ENCODE data around the gene HOXB3. TPM values are rescaled to one million over a fixed set of nuclear protein-coding genes. Genes with fewer than 3 reads are reported as not detected.
A peak's percentile ranks its signal among the peaks of the same experiment; 100 is the strongest.

Gene HOXB3
- total RNA-seq, 1 experiment from 2014 or later: 151 TPM

DNA sequence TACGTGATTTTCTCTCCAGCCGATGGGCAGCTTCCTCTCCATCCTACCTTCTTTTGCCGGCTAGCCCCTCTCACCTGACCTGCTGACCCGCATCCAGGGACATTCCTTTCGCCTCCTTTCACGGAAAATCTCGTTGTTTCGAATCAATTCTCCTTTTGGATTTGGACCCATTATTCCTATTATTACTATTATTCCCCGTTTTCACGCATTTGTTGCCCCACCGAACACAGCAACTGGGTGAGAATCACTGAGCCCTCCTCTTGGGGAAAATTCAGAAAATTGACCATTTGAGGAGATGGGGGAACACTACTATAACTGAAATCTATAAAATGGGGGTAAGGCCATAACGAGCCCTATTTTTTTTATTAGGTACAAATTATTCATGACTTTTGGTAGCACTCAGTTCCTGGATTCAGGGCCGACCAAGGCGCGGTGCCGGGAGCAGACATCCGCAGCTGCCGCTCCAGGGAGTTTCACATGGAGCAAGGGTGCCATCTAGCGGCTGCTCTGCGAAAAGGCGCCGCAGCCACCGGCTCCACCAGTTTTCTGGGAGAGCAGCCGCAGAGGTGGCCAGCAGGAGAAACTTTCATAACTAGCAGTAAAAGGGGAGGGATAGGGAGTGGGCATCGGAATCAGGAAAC, 28.3 kb upstream of the HOXB3 start:
- H3K27ac Mint-ChIP-seq (ENCODE audit: unreplicated experiment): peak overlapping the region; percentile 74
- intact Hi-C loops (cut with micrococcal nuclease; ENCODE audit: unreplicated experiment): loop anchor here (1.0 to 5.0 kb wide), 6 partner anchors 18 to 594 kb away; no protein-coding TSS in a partner anchor
- no TSS peak for BruUV-seq (replicated peaks)
- peak overlapping the region; percentile 88 for H3K4me3 Mint-ChIP-seq (ENCODE audit: low read depth, unreplicated experiment)
- peak; percentile 100 for TF ChIP-seq CTCF (IDR thresholded peaks at IDR 0.05; ENCODE audit: unreplicated experiment)
- H3K27me3 Mint-ChIP-seq (ENCODE audit: unreplicated experiment): peaks cover 88% of the 10 kb centered on the region
- peak; percentile 98 for DNase-seq
- H3K36me3 Mint-ChIP-seq (ENCODE audit: insufficient read depth, unreplicated experiment): peaks cover 98% of the 10 kb centered on the region
- peaks cover 71% of the 10 kb centered on the region for H3K4me1 Mint-ChIP-seq (ENCODE audit: low read depth, unreplicated experiment)
- CTCF ChIA-PET: interaction anchor here (0.7 to 2.0 kb wide), 15 partner anchors 14 to 593 kb away, joined by 3 to 15 read pairs (median 5); no protein-coding TSS in a partner anchor
- no peaks in the 10 kb centered on the region for H3K9me3 Mint-ChIP-seq (ENCODE audit: low read depth, unreplicated experiment)

- Mint-ChIP-seq H3K9me3 (ENCODE audit: low read depth, unreplicated experiment) (no peaks in the 10 kb centered on the region), H3K4me3 (ENCODE audit: low read depth, unreplicated experiment) (peak overlapping the region; percentile 88), H3K36me3 (ENCODE audit: insufficient read depth, unreplicated experiment) (peaks cover 98% of the 10 kb centered on the region), H3K4me1 (ENCODE audit: low read depth, unreplicated experiment) (peaks cover 64% of the 10 kb centered on the region), H3K27me3 (ENCODE audit: unreplicated experiment) (peaks cover 81% of the 10 kb centered on the region), H3K27ac (ENCODE audit: unreplicated experiment) (peak overlapping the region; percentile 74)
- DNase-seq: no peak
- intact Hi-C loops (cut with micrococcal nuclease; ENCODE audit: unreplicated experiment): loop anchor here (1.0 to 5.0 kb wide), 6 partner anchors 17 to 593 kb away; no protein-coding TSS in a partner anchor
- no peak for TF ChIP-seq CTCF (IDR thresholded peaks at IDR 0.05; ENCODE audit: unreplicated experiment)
- no TSS peak for BruUV-seq (replicated peaks)
- CTCF ChIA-PET: interaction anchor here (0.9 to 2.0 kb wide), 11 partner anchors 16 to 592 kb away, joined by 3 to 15 read pairs (median 7); no protein-coding TSS in a partner anchor
Measured at GRCh38 chr17:48617471-48618255, 27.6 kb upstream of the HOXB3 start.

- Mint-ChIP-seq H3K27me3 (ENCODE audit: unreplicated experiment) (peaks cover 73% of the 10 kb centered on the region), H3K9me3 (ENCODE audit: low read depth, unreplicated experiment) (no peaks in the 10 kb centered on the region), H3K4me3 (ENCODE audit: low read depth, unreplicated experiment) (peak overlapping the region; percentile 88), H3K4me1 (ENCODE audit: low read depth, unreplicated experiment) (peaks cover 56% of the 10 kb centered on the region), H3K27ac (ENCODE audit: unreplicated experiment) (peak overlapping the region; percentile 74), H3K36me3 (ENCODE audit: insufficient read depth, unreplicated experiment) (peaks cover 98% of the 10 kb centered on the region)
- no peak for TF ChIP-seq CTCF (IDR thresholded peaks at IDR 0.05; ENCODE audit: unreplicated experiment)
- CTCF ChIA-PET: interaction anchor here (1.0 to 2.9 kb wide), 6 partner anchors 16 to 354 kb away, joined by 5 to 15 read pairs (median 8); no protein-coding TSS in a partner anchor
- intact Hi-C loops (cut with micrococcal nuclease; ENCODE audit: unreplicated experiment): loop anchor here (5.0 kb wide), 1 partner anchor 310 kb away; no protein-coding TSS in a partner anchor
- no TSS peak for BruUV-seq (replicated peaks)
- DNase-seq: no peak
Measured at GRCh38 chr17:48616717-48617470, 26.9 kb upstream of the HOXB3 start.

All from Calu3 (cell line).